Kidney tubule cell (primary cell): Measurements from ENCODE around the gene ZFP92.

Experiments
- DNase-seq: peaks from one replicate; pipeline ENCODE4 v3.0.0-alpha.2; 2018; ENCODE audit warnings: low spot score

Gene ZFP92

DNA sequence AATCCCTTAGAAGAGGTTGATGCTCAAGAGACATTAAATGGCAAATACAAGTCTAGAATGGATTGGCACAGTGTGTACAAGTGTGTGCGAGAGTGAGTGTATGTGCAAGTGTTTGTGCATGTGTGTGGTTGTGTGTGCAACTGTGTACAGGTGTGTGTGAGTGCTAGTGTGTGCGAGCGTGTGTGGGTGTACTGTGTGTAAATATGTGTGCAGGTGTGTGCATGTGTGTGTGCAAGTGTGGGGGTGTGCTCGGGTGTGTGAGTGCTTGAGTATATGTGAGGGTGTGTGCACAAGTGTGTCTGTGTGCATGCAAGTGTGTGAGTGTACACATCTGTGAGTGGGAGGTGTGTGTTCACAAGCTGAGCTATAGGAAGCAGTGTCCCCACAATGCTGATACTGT is 28.7 kb downstream of the ZFP92 start:
- no peak for DNase-seq

DNA sequence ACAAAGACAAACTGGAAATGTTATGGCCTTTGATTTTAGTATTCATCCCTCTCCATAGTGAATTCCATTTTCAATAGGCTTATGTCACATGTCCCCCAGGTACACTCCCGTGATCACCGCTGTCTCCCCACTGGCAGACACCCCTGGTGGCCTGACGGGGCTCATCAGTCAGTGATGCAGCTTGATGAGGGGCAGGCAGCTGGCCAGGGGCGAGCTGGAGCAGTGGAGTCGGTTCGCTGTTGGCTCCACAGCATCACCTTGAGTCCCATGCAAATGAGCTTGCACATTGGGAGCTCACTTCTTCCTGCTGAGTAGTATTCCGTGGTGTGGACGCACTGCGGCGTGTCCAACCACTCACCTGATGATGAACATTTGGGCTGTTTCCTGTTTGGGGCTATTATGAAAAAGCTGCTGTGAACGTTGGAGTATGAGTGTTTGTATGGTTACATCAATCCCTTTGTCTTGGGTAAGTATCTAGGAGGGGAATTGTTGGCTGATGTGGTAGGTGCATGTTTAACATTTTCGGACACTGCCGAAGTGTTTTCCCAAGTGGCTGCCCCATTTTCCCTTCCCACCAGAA is 29.4 kb downstream of the ZFP92 start:
- DNase-seq: no peak

DNA sequence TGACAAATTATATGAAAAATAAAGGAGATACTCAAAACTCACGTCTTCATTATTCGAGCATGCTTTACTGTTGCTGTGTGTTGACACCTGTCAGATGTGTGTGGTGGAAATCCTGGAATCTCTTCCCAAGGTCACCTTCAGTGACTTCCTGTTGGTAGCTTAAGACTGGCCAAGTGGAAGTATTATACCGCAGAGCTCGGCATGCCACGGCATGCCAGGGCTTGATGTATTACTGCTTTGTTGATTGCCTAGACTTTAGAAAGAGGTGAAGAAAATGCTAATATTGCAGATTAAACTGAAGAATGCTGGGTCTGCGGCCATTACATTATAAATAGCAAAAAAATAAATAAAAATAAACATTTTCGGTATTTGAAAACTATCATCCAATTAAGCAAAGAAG is 30.0 kb downstream of the ZFP92 start:
- no peak for DNase-seq

DNA sequence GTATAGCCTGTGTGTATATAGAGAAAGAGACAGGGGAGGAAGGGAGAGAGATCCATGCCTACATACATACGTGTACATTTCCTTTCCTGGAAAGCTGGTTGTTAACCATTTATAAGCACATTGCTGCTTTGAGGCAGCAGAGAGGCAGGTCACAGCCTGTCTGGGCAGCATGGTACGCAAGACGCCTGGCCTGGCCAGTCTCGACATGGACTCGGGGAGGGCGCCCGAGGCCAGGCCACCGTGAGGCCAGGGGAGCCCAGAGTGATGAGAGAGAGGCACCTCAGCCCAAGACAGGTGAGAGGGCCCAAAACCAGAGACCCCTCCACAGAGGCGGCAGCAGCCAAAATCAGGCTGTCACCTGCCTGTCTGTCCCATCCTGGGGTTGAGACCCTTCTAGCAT is 30.7 kb downstream of the ZFP92 start:
- DNase-seq: no peak

DNA sequence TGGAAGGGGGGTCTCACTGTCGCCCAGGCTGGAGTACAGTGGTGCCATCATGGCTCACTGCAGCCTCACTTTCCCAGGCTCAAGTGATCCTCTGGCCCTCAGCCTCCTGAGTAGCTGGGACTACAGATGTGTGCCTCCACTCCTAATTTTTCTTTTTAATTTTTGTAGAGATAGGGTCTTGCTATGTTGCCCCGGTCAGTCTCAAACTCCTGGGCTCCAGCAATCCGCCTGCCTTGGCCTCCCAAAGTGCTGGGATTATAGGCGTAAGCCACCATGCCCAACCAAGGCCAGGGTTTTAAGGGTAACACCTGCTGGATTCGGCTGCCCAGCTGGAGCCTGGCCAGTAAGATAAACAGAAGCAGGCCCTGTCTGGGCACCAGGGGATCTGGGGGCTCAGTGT is 31.2 kb downstream of the ZFP92 start:
- no peak for DNase-seq

DNA sequence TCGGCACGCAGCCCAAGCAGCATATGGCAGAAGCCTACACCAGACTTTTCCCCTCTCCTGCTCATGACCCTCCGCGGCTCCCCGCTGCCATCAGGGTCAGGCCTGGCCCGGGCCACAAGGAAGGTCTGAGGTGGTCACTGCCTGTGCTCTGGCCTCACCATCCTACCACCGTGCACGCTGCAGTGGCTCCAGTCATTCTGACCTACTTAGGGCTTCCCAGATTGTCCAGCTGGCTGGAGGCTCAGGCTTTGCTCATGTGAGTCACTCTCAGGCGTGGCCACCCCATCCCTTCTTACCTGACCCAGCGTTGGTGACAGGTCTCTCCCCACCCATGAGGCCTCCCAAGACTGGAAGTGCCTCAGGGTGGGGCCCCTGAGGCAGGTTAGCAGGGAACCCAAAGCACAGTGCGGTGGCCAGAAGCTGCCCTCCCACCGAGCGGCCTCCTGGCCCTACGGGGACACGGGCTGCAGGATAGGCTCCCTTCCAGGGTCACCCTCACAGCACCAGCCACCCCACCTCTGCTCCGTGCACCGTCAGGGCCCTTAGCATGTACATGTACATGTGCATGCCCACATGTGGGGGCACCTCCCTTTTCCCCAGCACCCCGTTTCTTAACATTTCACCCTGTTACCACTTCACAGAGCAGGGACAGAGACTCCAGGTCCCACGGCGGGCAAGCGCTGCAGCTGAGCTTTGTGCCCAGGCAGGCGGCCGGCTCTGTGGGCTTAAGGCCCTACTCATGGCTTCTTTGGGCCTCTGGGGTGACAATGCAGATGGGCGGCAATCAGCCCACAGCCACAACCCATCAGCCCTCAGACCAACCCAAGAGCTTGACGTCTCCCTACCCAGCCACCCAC is 32.4 kb downstream of the ZFP92 start:
- peak; percentile 4 for DNase-seq

DNA sequence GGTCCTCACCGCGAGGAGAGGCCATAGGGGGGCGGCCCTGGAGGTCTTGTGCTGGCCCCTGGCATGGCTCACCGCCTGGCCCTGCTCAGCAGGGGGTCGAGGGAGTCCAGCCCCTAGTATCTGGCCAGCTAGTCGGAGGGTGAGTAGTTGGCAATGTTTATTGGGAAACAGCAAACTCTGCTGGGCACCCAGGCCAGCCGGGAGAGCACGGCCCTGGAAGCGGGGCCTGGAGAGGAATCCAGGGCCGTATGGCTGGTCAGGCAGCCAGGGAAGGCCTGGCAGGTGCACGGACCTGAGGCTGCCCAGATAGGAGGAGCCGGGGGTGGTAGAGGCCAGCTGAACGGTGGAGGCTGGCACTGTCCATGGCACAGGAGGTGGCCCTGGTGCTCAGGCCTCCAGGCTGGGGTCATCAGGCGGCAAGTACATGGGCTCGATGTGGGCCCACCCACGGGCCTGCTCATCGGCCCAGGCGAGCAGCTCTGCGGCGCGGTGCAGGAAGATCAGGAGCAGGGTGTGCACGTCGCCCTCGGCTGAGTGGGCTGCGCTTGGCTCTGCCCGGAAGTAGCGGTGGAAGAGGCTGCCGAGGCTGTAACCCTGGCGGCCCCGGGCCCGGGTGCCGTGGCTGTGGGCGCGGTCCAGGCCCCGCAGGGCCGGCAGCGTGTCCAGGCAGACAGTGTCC is 33.2 kb downstream of the ZFP92 start:
- no peak for DNase-seq

DNA sequence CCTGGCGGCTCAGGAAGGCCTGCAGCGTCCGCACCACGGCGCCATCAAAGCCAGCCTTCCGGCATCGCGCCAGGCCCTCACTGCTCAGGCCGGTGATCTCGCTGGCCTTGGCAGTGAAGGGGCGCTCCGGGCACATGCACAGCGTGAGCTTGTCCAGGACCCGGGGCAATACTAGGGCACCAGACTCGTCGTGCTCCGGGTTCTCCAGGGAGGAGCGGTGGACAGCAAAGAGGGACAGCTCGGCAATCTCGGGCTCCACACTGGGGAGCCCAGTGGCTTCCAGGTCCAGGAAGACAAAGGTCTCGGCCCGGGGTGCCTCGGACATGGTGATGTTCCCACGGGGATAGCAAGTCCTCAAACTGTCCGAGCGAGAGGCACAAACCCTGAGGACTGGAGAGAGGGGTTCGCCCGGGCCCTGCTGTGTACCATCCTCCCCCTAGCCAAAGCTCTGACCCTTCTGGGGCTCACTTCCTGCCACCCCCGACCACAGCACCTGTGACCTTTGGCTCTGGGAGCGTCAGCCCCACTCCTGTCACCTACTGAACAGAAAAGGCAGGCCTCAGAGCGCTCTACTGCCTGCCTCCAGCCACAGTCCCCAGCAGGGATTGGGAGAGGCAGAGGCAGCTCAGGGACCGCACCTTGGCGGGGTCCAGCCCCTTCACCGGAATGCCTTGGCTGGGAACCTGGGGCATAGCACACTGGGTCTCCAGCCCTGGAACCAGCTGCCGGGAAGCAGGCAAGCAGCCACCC is 34.0 kb downstream of the ZFP92 start:
- DNase-seq: no peak

DNA sequence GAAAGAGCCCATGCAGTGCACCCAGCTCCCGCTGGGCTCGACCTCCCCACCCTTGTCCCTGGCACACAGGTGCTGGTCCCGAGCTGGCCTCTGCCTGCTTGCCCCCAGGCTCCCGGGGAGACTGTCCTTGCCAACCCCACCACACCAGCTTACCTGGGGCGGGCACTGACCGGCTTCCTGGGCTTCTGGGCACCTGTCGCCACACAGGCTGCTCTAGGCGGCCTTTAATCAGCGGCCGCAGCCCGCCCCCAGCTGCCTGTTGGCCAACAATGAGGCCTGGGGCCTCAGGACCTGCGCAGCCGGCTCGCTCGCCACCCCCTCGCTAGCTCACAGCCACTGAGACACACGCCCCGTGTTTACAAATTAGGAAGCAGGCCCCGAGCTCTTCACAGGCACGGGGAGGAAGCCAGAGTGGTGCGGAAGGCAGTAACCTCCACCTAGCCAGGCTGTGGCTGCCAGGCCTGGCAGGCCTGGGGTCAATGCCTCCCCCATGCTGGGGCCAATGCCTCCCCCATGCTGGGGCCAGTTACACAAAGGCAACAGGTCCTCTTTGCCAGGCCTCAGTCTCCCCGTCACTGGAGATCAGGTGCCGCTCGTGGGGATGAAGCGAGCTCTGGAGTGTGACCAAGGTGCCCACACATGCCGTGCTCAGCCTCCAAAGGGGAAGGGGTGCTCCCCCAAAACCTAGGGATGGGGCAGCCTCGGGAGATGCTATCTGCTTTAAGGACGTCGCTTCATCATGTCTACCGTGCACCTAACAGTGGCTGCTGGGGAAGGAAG is 34.8 kb downstream of the ZFP92 start, which contains the start of gene TREX2:
TREX2 (minus strand) TSS at position 201 of the 780 bp plus-strand sequence. CDS start 626 bp downstream, outside the sequence.
- no peak for DNase-seq

DNA sequence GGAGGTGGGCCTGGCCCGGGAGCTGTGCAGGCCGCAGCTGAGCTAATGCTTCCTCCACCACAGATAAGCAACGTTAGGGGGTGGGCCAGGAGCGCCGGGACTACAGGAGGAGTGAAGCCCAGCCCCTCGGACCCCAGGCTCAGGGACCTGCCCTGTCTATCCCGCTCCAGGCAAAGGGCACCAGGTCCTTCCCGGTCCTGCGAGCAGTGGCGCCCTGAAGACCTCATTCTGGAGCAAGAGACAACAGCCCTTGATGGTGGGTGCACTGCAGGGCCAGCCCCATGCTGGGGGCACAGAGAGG is 35.3 kb downstream of the ZFP92 start:
- DNase-seq: no peak

DNA sequence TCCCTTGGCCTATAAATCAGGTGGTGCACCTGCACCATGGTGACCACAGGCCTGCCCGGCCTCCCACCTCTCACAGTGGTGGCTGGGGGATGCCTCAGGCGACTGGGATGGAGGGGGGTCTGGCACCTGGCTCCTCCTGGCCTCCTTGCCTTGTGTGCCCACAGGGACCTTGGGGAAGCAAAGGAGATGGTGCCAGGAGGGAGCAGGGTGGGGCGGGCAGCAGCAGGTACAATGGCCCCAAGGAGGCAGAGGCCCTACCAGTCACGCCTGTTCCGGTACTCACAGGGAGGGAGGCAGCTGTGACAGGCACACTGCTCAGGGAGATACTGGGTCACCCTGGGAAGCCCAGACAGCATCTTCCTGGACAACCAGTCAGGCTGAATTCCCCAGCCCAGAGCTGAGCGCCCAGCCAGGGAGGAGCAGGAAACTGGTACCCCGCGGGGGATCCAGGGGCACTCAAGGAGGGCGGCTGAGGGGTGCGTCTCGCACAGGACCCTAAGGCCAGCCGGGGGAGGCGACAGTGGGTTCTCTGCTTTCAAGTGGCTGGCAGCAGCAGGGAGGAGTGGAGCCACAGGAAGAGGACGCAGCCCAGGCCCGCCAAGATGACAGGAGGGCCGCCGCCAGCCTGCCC is 35.8 kb downstream of the ZFP92 start:
- DNase-seq: no peak

DNA sequence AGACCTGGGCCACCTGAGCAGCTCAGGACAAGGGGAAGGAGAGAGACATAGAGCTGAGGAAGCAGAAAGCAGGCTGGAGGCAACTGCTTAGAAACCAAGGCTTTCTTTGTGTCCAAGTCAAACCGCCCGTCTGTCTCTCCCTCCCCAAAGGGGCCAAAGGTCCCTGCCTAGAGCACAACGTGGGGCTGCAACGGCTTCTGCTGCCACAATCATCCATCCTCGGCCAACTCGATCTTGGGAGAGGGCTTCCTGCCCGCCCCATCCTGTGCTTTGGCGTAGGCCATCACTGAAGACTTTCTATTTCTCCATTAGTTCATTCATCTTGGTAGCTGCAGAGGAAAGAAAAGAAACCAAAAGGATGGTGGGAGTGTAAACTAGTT is 36.3 kb downstream of the ZFP92 start:
- DNase-seq: no peak

DNA sequence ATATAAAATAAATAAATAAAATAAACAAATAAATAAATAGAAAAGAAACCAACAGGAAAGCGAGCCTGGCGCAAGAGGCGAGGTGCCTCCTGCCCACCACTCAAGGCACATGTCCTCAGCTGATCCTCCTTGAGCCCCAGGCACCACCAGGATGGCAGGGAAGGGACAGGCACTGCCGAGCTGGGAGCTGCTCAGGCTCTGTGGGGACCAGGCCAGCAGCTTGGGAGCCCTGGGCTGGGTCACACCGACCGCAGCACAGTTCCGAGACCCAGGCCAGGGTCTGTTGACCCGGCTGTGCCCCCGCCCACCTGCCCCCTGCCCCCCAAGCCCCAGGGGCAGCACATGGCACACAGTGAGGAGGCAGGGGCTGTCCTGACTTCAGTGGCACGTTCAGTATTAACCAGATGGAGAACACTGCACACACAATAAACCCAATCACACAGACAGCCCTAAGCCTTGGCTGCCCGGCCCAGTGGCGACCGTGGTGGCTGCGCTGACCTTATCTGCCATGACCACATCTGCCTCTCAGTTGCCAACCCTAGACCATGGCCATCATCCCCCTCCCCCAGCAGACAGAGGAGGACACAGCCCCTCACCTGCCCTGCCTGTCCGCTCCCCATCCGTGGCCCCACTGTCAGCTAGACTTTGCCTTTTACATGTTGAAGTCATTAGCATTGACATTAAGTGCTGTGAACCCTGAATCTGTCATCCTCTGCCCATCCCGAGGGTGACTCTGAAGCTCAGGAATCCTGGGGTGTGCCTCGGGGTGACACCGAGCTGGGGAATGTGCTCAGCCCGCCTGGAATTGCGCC is 37.5 kb downstream of the ZFP92 start:
- no peak for DNase-seq

DNA sequence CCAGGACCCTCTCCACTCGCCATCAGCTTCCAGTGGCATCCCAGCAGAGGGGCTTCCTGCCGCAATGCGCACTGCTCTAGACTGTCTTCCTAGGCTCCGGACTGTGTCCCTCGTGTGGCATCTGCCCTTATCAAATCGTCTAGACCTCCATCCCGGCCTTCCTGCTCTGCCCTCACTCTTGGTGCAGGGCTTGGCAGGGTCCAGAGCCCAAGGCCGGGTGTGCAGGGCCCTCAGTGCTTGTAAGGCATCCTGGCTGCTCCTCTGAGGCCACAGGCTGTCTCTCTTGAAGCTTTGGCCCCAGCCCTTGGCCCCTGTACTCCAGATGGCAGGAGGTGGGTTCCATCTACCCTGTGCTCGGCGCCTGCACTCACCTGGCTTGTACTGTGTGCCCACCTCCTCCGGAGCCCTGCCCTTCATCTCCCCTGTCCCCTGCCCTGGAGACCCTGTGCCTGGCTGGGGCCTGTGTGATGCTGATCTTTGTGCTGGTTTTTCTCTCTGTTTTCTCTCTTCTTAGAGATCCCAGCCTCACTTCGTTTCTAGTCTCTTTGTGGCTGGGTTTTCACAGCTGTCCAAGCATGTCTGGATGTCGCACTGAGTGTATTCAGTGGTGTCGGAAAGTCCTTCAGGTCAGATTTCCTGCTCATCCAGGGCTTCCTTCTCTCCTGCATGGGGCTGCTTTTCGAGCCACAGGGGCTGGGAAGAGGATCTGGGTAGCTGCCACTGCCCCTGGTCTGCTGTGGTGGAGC is 38.3 kb downstream of the ZFP92 start:
- DNase-seq: no peak

DNA sequence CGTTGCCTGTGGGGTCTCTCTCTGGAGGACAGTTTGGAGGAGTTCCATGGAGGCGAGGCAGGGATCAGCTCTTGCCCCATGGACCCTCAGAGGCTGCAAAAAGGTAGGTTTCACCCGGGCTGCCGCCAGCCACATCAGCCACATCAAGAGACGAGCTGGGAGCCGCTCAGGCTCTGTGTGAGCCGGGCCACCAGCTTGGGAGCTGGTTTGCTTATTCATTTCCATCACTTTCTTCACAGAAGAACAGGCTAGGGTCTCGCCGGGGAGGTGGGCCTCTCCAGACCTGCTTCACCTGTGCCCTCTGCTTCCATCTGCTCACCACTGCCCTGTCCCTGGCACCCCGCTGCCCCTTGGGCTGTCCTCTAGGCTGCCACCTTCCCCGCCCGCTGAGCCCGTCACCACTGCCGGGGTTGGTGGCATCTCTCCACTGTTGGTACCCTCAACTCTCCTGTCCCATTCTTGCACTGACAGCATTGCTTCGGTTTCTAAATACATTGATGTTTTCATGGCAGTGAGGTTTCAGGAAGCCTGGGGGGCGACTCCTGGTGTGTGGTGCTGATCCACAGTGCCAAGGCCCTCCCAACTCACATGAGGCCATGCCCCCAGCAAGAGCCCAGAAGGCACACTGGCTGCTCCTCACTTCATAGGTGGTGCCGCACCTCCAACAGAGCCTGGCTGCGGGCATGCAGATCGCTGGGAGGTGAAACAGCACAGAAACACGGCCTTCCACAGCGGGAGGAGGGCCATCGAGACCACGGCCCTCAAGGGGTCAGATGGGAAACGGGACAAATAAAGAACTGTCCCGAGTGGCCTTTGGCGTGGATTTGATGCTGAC is 39.1 kb downstream of the ZFP92 start:
- no peak for DNase-seq

DNA sequence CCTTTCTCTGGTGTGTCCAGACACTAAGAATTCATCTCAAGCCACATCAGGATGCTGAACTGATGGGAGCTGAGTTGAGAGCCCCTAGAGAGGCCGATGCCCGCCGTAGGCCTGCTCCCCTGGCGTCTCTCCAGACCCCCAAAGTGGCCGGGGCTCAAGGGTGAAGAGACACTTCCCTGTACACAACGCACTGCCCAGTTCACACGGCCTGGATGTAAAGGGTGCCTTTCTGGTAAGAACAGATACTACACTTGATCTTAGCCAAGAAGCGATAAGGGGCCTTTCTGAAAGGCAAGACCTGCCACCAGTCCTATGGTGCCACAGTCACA is 39.6 kb downstream of the ZFP92 start:
- no peak for DNase-seq

DNA sequence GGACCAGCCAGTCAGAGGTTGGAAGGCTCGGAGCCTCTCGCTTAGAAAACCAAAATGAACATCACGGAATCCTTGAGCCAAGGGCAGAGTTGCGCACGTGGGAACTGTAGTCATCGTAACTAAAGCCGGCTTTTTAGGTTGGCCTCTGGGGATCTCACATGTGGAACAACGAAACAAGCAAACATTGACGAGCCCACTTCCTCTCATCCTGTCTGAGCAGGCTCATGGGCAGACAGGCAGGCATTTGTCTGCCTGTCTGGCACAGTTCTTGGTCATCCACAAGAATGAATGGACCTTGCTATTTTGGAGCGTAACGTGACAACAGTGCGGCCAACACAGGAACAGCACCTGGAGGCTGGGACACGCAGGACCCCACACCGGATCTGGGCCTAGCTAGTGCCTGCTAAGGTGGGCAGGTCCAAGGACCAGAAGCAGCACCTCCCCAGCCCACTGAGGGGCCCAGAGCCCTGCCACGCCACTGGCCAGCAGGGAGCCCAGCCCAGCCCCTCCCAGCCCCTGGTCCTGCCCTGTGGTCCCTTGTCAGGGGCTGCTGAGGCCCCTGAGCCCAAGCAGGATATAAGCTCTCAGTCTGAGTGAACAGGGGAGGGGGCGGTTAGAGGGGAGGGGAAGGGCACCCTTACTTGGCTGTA is 43.8 kb downstream of the ZFP92 start:
- no peak for DNase-seq

DNA sequence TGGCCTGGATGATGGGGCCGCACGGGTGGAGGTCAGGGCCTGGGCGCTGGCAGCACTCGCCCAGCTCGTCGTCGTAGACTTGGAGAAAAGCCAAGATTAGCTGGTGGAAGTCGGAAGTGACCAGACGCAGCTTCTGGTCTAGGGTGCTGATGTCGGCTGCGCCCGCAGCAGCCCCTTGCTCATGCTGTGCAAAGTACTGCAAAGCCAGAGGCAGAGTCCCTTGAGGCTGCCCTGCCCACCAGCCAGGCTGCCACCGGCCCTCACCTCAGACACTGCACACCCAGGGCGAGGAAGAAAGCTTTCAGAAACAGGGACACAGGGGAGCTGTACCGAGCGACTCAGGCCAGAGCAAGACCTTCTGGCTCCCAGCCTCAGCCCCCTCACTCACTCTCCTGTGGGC is 44.3 kb downstream of the ZFP92 start:
- DNase-seq: no peak

DNA sequence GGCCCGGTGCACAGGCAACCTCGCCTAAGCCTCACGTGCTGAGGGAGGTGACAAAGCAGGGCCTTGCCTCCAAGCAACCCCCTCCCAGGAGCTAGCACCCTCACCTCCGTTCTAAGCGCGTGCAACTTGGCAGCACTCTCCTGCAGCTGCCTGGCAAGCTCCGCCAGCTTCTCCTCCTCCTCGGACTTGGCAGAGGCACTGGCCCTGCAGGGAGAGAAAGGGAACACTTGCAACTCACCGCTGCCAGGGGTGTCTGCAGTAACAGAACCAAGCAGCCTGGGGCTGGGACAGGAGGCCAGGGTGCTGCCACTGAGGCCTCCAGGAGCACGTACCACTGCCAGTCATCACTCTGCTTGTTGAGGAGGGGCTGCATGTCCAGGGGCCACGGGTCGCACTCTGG is 44.9 kb downstream of the ZFP92 start:
- DNase-seq: no peak
